22Rv1 (cell line): Measurements from ENCODE around the gene MEIS2.
"Not testable (repeated sequence)": the region's sequence is repeated elsewhere in the genome, so short reads cannot be mapped to it uniquely, and the experiment has no call there.

Experiments used
- CTCF ChIP-seq: fragments of 450-650 bp; IDR thresholded peaks from 2 replicates; pipeline ENCODE4 v1.5.1; 2017; ENCODE audit warnings: mild to moderate bottlenecking
- ZFX ChIP-seq: fragments of 450-650 bp; IDR thresholded peaks from 2 replicates; pipeline ENCODE4 v1.6.1; 2017; ENCODE audit warnings: antibody characterized with exemption, borderline replicate concordance

GRCh38 chr15:36980281-36980680, 120.1 kb downstream of the MEIS2 start:
- not testable (repeated sequence) for TF ChIP-seq CTCF, ZFX
